ENCODE results near the gene LRRC14B. TPM values are rescaled to one million over a fixed set of nuclear protein-coding genes. Genes with fewer than 3 reads are reported as not detected.
"Not testable (repeated sequence)": the region's sequence is repeated elsewhere in the genome, so short reads cannot be mapped to it uniquely, and the experiment has no call there.

The LRRC14B gene
- polyA plus RNA-seq, 1 of the 3 experiments (the other 2 are of a cell fraction): not detected

GRCh38 chr5:245717-246116, 54.4 kb downstream of the LRRC14B start:
- DNase-seq; H3K4me2 ChIP-seq; H3K4me3 ChIP-seq (ENCODE audit: low read depth in 2 of 2, low read length in 1 of 2); H3K9ac ChIP-seq; H3K79me2 ChIP-seq (ENCODE audit: insufficient read depth); H3K4me1 ChIP-seq (ENCODE audit: control insufficient read depth in 1 of 2, insufficient read depth in 2 of 2, low read depth in 1 of 2, low read length in 1 of 2); H3K9me3 ChIP-seq; H2AFZ ChIP-seq (ENCODE audit: low read depth); H3K9me2 ChIP-seq; POLR2A ChIA-PET; H3F3A ChIP-seq (replicated peaks; ENCODE audit: insufficient read depth); H3K27me3 ChIP-seq (ENCODE audit: insufficient read depth); H4K20me1 ChIP-seq (ENCODE audit: insufficient read depth); H3K27ac ChIP-seq (ENCODE audit: low read depth in 2 of 2, low read length in 1 of 2): not testable (repeated sequence)
- H3K36me3 ChIP-seq (replicated peaks in 1 of 2; ENCODE audit: control insufficient read depth in 1 of 2, insufficient read depth in 2 of 2, low read length in 1 of 2): peaks cover 40 to 63% of the 10 kb centered on the region in 2 experiments
- CTCF ChIA-PET: interaction anchor here (0.7 to 1.7 kb wide), 2 partner anchors 28 to 51 kb away, joined by 3 read pairs; partner anchors contain the start of genes CCDC127 and SDHA
- WGBS (ENCODE audit: low lambda C conversion rate): 83% methylated on average over 5 of the region's 5 CpGs

Small RNAs within 50 kb of the gene (small RNA-seq; reads per million reads assigned to genes)
- 0 reads per million in 7 experiments for gene RF00019

Other genes starting within 250 kb of the LRRC14B start
- gene PLEKHG4B, start 99.3 kb upstream of the LRRC14B start, polyA plus RNA-seq (2012; rRNA removed): 0.18 and 0.21 TPM in 2 replicates
- 3.7 and 3.9 TPM in 2 replicates for gene CCDC127, start 26.7 kb downstream of the LRRC14B start, polyA plus RNA-seq (2012; rRNA removed)
- gene SDHA, start 26.8 kb downstream of the LRRC14B start, polyA plus RNA-seq (2012; rRNA removed): 95.7 and 106 TPM in 2 replicates
- 323 and 347 TPM in 2 replicates for gene PDCD6, start 80.2 kb downstream of the LRRC14B start, polyA plus RNA-seq (2012; rRNA removed)
- gene AHRR, start 130.2 kb downstream of the LRRC14B start, polyA plus RNA-seq (2012; rRNA removed): 0.71 and 0.99 TPM in 2 replicates